ENCODE data around the gene RAET1G.
"Not testable (repeated sequence)": the region's sequence is repeated elsewhere in the genome, so short reads cannot be mapped to it uniquely, and the experiment has no call there.

Gene RAET1G

GRCh38 chr6:149964308-149965193, 41.6 kb upstream of the RAET1G start:
- H3K4me3 ChIP-seq (replicated peaks in 1 of 2; ENCODE audit: low read depth in 2 of 2, low read length in 2 of 2): peak overlapping the region; percentile 34 to 56
- peak in 1 of 2 donors; percentile 12 for DNase-seq (ENCODE audit: low read depth in 2 of 2)
- no peak for TF ChIP-seq CTCF (IDR thresholded peaks at IDR 0.05; ENCODE audit: low read depth, low read length)

GRCh38 chr6:149963462-149964307, 40.8 kb upstream of the RAET1G start, which contains the start of gene ULBP1:
ULBP1 (plus strand) TSS chr6:149963943; CDS start chr6:149964050, 107 bp downstream.
- DNase-seq (ENCODE audit: low read depth in 2 of 2): peak; percentile 84 to 86
- no peak for TF ChIP-seq CTCF (IDR thresholded peaks at IDR 0.05; ENCODE audit: low read depth, low read length)
- H3K4me3 ChIP-seq (replicated peaks in 1 of 2; ENCODE audit: low read depth in 2 of 2, low read length in 2 of 2): peak within 1 kb of the TSS; percentile 34 to 56

GRCh38 chr6:149963212-149963461, 40.2 kb upstream of the RAET1G start:
- peak; percentile 21 to 50 for DNase-seq (ENCODE audit: low read depth in 2 of 2)
- no peak for TF ChIP-seq CTCF (IDR thresholded peaks at IDR 0.05; ENCODE audit: low read depth, low read length)

GRCh38 chr6:149962461-149963211, 39.7 kb upstream of the RAET1G start:
- TF ChIP-seq CTCF (IDR thresholded peaks at IDR 0.05; ENCODE audit: low read depth, low read length): no peak
- no peak for DNase-seq (ENCODE audit: low read depth in 2 of 2)
- peak overlapping the region in 1 of 2 donors; percentile 56 for H3K4me3 ChIP-seq (replicated peaks in 1 of 2; ENCODE audit: low read depth in 2 of 2, low read length in 2 of 2)

More at GRCh38 chr6:149963212-149963461, 40.2 kb upstream of the RAET1G start:
- peak overlapping the region; percentile 34 to 56 for H3K4me3 ChIP-seq (replicated peaks in 1 of 2; ENCODE audit: low read depth in 2 of 2, low read length in 2 of 2)

GRCh38 chr6:149961728-149962425, 39.0 kb upstream of the RAET1G start:
- peak; percentile 12 for TF ChIP-seq CTCF (IDR thresholded peaks at IDR 0.05; ENCODE audit: low read depth, low read length)
- DNase-seq (ENCODE audit: low read depth in 2 of 2): peak; percentile 15 to 29
- no peak overlapping the region for H3K4me3 ChIP-seq (replicated peaks in 1 of 2; ENCODE audit: low read depth in 2 of 2, low read length in 2 of 2)

- no peak overlapping the region for H3K4me3 ChIP-seq (replicated peaks in 1 of 2; ENCODE audit: low read depth in 2 of 2, low read length in 2 of 2)
- DNase-seq (ENCODE audit: low read depth in 2 of 2): no peak
- no peak for TF ChIP-seq CTCF (IDR thresholded peaks at IDR 0.05; ENCODE audit: low read depth, low read length)
Observed at GRCh38 chr6:149960488-149960887, 37.6 kb upstream of the RAET1G start.

GRCh38 chr6:149959806-149960205, 36.9 kb upstream of the RAET1G start:
- not testable (repeated sequence) for DNase-seq (ENCODE audit: low read depth in 2 of 2); H3K4me3 ChIP-seq (replicated peaks in 1 of 2; ENCODE audit: low read depth in 2 of 2, low read length in 2 of 2)

- not testable (repeated sequence) for H3K4me3 ChIP-seq (replicated peaks in 1 of 2; ENCODE audit: low read depth in 2 of 2, low read length in 2 of 2)
- DNase-seq (ENCODE audit: low read depth in 2 of 2): peak; percentile 34 to 49
Observed at GRCh38 chr6:149958124-149958523, 35.2 kb upstream of the RAET1G start.

GRCh38 chr6:149955654-149956317, 32.9 kb upstream of the RAET1G start:
- DNase-seq (ENCODE audit: low read depth in 2 of 2); H3K4me3 ChIP-seq (replicated peaks in 1 of 2; ENCODE audit: low read depth in 2 of 2, low read length in 2 of 2): not testable (repeated sequence)

Measured in cardiac fibroblast (primary cell).